Activated T-cell treated with anti-CD3 and anti-CD28 coated beads, Interleukin-2, amount 50 U/mL, for 72 hours (primary cell): ENCODE measurements around the gene MSX2. TPM values are rescaled to one million over a fixed set of nuclear protein-coding genes. Genes with fewer than 3 reads are reported as not detected.
A peak's percentile ranks its signal among the peaks of the same experiment; 100 is the strongest.

ENCODE experiments used
- ATAC-seq, 2 donors: fragments of 150-1000 bp; cut with Tn5 transposase; replicated peaks in 1 of 2; 2 replicates each; pipeline ENCODE4 v1.10.0; 2021; ENCODE audit warnings: moderate library complexity in 2 of 2, mild to moderate bottlenecking in 1 of 2
- DNase-seq, 2 donors: peaks; one replicate each; pipeline ENCODE4 v3.0.0; 2021 to 2022; ENCODE audit warnings: mixed read lengths in 1 of 2
- H3K27ac Mint-ChIP-seq: one replicate; pipeline ENCODE4 v1.8.0; 2022; ENCODE audit warnings: mild to moderate bottlenecking, moderate library complexity, mixed read lengths
- H3K27me3 Mint-ChIP-seq: one replicate; pipeline ENCODE4 v1.8.0; 2022; ENCODE audit warnings: low read depth, mixed read lengths
- H3K36me3 Mint-ChIP-seq, 2 donors: one replicate each; pipeline ENCODE4 v1.8.0; 2022; ENCODE audit warnings: mixed read lengths in 2 of 2, mild to moderate bottlenecking in 1 of 2; ENCODE audit not compliant: insufficient read depth in 2 of 2
- H3K4me1 Mint-ChIP-seq: one replicate; pipeline ENCODE4 v1.8.0; 2022; ENCODE audit warnings: low read depth, mixed read lengths
- H3K4me3 Mint-ChIP-seq, 2 donors: one replicate each; pipeline ENCODE4 v1.8.0; 2022; ENCODE audit warnings: mild to moderate bottlenecking in 2 of 2, mixed read lengths in 2 of 2, moderate library complexity in 2 of 2
- H3K9me3 Mint-ChIP-seq, 2 donors: one replicate each; pipeline ENCODE4 v1.8.0; 2022; ENCODE audit warnings: mixed read lengths in 2 of 2
- total RNA-seq, 2 donors: library from RNA; stranded (reverse); gene quantifications; one replicate each; pipeline ENCODE4 v1.2.3, GENCODE V29; 2022

MSX2 gene
- total RNA-seq = under 1 TPM; 0.28 to 0.38 TPM

DNA sequence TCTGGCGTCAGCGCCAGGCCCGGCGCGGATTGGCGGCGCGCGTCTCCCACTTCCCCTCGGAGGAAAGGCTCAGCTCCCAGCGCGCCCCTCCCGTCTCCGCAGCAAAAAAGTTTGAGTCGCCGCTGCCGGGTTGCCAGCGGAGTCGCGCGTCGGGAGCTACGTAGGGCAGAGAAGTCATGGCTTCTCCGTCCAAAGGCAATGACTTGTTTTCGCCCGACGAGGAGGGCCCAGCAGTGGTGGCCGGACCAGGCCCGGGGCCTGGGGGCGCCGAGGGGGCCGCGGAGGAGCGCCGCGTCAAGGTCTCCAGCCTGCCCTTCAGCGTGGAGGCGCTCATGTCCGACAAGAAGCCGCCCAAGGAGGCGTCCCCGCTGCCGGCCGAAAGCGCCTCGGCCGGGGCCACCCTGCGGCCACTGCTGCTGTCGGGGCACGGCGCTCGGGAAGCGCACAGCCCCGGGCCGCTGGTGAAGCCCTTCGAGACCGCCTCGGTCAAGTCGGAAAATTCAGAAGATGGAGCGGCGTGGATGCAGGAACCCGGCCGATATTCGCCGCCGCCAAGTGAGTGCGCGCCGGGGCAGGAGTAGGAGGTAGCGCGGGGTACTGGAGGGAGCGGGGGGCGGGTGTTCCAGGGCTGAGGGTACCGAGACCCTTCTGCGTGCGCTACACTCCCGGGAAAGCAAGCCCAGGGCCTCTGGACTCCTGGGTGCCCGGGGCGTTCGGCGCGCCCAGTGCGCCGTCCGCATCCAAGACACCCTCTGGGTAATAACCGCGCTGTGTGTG is at the start of gene MSX2:
TSS of gene MSX2 (plus strand) at position 99 of the 777 bp plus-strand sequence. CDS start at position 177, 78 bp downstream.
- ATAC-seq (peak; percentile 91 to 92), DNase-seq (peak; percentile 54)
- Mint-ChIP-seq H3K27me3 (peaks cover 88% of the 10 kb centered on the region), H3K4me1 (peaks cover 10% of the 10 kb centered on the region), H3K9me3 (no peaks in the 10 kb centered on the region), H3K4me3 (peak within 1 kb of the TSS; percentile 77 to 85), H3K36me3 (no peaks in the 10 kb centered on the region), H3K27ac (peak within 1 kb of the TSS; percentile 49)

DNA sequence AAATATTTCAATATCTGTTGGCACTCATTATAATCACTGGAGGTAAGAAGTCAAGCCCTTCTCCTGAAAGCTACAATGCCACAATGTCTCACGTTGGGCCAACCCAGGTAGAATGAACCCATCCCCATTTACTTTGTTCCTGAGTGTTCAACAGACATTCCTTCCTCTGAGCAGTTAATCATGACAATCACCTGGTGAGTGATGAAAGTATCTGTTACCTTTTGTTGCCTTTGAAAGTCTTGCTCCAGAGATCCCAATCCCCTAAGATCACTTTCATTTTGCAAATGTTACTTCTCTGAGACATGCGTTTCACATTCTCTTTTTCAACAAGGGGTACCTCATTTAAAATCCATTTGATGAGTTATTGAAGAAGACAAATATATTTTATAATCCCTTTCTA is 49.3 kb upstream of the MSX2 start:
- Mint-ChIP-seq H3K36me3 (peaks cover 0 to 1% of the 10 kb centered on the region in 2 donors), H3K9me3 (peaks cover 3 to 4% of the 10 kb centered on the region in 2 donors), H3K27me3 (no peaks in the 10 kb centered on the region), H3K4me1 (no peaks in the 10 kb centered on the region), H3K4me3 (no peak overlapping the region), H3K27ac (no peak overlapping the region)
- ATAC-seq = no peak
- DNase-seq = no peak

DNA sequence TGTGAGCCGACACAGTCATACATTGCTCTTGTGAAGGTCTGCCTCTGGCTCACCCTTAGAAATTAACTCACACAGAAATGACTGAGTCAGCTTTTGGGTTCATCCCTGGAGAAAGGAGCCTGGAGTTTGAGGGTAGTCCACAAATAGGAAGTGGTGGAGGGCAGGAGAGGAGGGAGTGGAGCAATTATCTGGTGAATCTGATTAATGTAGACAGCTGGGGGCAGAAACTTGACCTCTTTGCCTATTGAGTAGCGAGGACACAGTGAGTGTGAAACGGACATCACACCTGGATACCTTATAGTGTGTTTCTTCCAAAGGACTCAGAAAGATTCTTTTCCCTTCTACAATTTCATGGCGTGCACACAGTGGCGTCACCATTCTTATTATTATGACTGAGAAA is 48.5 kb upstream of the MSX2 start:
- Mint-ChIP-seq H3K9me3 (peaks cover 3 to 4% of the 10 kb centered on the region in 2 donors), H3K27me3 (no peaks in the 10 kb centered on the region), H3K36me3 (peaks cover 0 to 1% of the 10 kb centered on the region in 2 donors), H3K4me1 (no peaks in the 10 kb centered on the region), H3K4me3 (no peak overlapping the region), H3K27ac (no peak overlapping the region)
- ATAC-seq (no peak), DNase-seq (no peak)

DNA sequence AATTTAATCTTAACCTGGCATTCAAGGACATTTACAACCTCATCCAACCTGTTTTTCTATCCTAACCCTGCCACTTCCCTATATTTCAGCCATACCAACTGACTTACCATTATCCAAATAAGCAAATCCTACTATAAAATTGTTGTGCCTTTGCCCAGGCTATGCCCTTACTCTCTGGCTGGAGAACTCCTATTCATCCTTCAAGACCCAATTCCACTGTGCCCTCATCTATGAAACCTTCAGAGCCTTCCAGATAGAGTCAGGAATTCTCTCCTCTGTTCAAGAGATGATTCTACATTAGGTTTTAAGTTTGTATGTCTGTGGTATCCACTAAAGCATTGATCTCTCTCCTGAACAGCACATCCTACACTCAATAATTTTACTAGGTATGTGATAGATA is 46.3 kb upstream of the MSX2 start:
- ATAC-seq (no peak), DNase-seq (no peak)
- H3K9me3 Mint-ChIP-seq = peaks cover 3 to 4% of the 10 kb centered on the region in 2 donors
- no peaks in the 10 kb centered on the region for H3K36me3 Mint-ChIP-seq
- no peak overlapping the region for H3K27ac Mint-ChIP-seq
- no peak overlapping the region for H3K4me3 Mint-ChIP-seq
- no peaks in the 10 kb centered on the region for H3K27me3 Mint-ChIP-seq
- no peaks in the 10 kb centered on the region for H3K4me1 Mint-ChIP-seq

DNA sequence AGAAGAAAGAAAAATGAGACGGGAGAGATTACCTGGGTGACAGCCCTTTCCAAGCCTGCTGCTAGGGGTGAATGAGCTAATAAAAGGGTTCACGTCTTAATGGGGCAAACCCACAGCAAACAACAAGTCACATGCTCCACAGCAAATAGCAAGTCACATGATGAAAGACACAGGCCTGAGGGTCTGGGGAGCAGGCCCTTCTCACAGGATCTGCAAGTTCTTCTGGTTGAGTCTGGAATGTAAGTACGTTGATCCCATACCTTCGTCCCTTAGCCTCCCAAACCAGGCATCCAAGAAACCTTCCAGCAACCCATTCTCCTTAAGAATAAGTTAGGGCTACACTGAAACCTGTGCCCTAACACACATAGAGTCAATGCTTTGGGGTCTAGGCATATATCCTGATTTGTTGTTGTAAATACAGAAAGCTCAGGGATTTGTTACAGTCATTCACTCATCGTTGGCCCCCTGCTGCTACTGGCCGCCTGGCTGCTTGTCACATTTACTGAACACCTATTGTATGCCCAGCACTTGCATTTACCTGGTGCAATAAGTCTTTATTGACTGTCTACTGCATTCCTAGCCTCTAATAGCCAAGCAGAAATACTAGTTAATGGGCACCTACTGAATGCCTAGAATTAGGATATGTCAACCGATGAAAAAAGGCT is 43.3 kb upstream of the MSX2 start:
- Mint-ChIP-seq H3K27me3 (peaks cover 3% of the 10 kb centered on the region), H3K36me3 (no peaks in the 10 kb centered on the region), H3K27ac (no peak overlapping the region), H3K9me3 (peaks cover 3 to 4% of the 10 kb centered on the region in 2 donors), H3K4me3 (no peak overlapping the region), H3K4me1 (no peaks in the 10 kb centered on the region)
- DNase-seq = no peak
- no peak for ATAC-seq

DNA sequence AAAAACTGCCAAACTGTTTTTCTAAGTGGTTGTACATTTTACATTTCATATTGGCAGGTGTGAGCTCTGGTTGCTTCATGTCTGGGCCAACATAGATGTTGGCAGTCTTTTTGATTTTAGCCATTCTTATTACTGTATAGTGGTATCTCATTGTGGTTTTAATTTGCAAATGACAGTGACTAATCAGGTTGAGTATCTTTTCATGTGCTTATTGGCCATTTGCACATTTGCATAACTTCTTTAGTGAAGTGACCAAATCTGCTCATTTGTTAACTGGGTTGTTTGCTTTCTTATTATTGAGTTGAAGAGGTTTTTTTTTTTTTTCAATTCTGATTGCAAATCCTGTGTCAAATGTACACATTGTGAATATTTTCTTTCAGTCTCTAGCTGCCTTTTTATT is 36.9 kb upstream of the MSX2 start:
- no peak overlapping the region for H3K4me3 Mint-ChIP-seq
- no peak overlapping the region for H3K27ac Mint-ChIP-seq
- no peaks in the 10 kb centered on the region for H3K4me1 Mint-ChIP-seq
- peaks cover 53% of the 10 kb centered on the region for H3K27me3 Mint-ChIP-seq
- no peaks in the 10 kb centered on the region for H3K9me3 Mint-ChIP-seq
- no peaks in the 10 kb centered on the region for H3K36me3 Mint-ChIP-seq
- no peak for ATAC-seq
- DNase-seq = no peak

DNA sequence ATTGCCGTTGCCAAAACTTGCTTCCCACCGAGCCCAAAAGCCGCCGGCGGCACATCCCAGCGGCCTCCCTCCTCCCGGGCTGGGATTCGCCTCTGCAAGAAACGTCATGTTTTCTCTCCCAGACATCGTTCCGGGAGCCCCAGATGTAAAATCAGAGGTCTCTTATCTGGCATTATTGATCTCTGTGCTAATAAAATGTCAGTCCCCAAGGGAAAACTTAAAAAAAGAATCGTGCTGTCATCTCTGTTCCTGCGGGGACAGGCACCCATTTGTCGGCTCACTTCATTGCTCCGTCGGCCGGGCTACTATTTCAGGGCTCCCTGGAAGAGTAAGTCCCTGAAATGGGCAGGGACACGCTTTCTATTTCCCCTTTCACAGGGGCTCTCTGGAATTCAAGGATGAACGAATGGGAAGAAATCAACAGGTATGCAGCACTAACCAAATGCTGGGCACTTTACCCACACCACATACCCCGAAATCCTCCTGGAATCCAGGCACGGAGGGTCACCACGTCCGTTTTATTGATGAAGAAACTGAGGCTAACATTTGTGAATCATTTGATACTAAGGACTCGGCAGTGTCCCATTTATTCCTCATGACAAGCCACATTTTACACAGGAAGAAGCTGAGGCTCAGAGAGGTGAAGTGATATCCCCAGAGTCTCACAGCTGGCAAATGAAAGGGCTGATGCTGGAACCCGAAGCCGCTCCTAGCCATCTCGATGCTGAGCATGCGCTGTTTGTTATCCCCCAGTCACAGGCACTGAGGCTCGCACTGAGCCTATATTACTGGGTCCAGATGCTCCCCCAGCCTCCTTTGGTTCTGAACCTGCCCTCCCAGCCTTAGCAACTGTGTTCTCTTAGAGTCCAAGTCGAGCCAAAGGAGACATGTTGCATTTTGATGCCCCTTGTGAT is 35.7 kb upstream of the MSX2 start:
- H3K27me3 Mint-ChIP-seq = peaks cover 65% of the 10 kb centered on the region
- no peaks in the 10 kb centered on the region for H3K9me3 Mint-ChIP-seq
- H3K27ac Mint-ChIP-seq = no peak overlapping the region
- ATAC-seq (no peak), DNase-seq (no peak)
- no peaks in the 10 kb centered on the region for H3K36me3 Mint-ChIP-seq
- no peak overlapping the region for H3K4me3 Mint-ChIP-seq
- no peaks in the 10 kb centered on the region for H3K4me1 Mint-ChIP-seq

DNA sequence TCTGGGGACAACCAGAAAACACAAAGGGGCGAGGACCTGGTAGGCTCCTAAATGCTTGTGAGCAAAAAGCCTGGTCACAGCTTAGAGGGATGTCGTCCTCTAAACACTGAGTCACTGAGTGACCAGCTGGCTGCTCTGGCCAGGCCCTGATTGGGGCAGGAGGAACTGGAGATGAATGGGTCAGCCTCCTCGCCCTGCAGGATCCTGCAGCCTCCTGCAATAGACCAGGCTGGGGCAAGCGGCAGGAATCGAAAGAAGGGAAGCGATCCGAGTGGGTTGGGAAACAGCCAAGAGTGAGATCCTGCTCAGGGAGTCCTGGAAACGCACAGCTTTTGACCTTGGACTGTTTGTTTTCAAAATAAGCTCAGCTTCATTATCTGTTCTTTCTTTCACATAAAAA is 34.1 kb upstream of the MSX2 start:
- Mint-ChIP-seq H3K9me3 (no peaks in the 10 kb centered on the region), H3K4me1 (no peaks in the 10 kb centered on the region), H3K27me3 (peaks cover 78% of the 10 kb centered on the region), H3K36me3 (no peaks in the 10 kb centered on the region), H3K4me3 (no peak overlapping the region), H3K27ac (no peak overlapping the region)
- DNase-seq (no peak), ATAC-seq (no peak)

DNA sequence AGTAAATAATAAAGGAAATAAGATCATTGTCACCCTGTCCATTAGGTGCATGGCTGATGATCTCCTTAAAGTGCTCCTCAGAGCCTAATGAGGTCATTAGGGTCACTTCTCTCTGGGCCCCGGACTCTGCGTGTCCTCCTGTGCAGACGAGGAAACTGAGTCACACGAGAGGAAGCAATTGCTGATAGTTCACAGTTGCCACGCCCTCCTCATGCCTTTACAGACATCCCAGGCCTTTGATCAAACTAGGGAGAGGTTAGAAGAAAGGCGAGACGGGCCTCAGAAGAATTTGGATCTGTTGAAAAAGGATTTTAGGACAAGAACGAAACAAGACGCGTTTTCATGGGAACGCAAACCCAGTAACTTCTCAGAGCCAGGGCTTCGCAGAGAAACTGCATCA is 32.0 kb upstream of the MSX2 start:
- H3K4me3 Mint-ChIP-seq = peak overlapping the region; percentile 24 to 43
- no peak for DNase-seq
- no peak overlapping the region for H3K27ac Mint-ChIP-seq
- no peaks in the 10 kb centered on the region for H3K9me3 Mint-ChIP-seq
- H3K4me1 Mint-ChIP-seq = no peaks in the 10 kb centered on the region
- H3K36me3 Mint-ChIP-seq = no peaks in the 10 kb centered on the region
- peaks cover 65% of the 10 kb centered on the region for H3K27me3 Mint-ChIP-seq
- ATAC-seq = no peak

DNA sequence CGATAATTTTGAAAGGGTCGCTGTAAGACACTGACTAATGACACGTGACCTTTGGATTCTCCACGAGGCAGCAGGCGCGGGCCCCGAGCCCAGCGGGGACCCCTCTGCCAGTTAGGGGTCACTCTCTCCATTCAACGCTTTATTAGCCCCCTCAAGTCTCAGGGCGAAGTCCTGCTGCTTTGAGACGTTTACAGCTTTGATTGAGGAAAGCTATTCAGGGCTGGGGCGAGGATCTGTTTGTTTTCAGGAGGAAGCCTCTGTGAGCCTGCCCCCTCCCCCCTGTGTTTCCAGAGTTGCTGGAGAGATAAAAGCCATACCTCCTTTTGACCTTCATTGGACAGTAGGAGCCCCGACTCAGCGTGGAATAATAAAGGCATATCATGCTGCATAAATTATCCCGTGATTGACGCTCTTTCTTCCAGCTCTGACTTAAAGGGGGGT is 31.4 kb upstream of the MSX2 start:
- H3K36me3 Mint-ChIP-seq = no peaks in the 10 kb centered on the region
- H3K9me3 Mint-ChIP-seq = no peaks in the 10 kb centered on the region
- no peaks in the 10 kb centered on the region for H3K4me1 Mint-ChIP-seq
- H3K4me3 Mint-ChIP-seq = peak overlapping the region; percentile 22 to 43
- DNase-seq = no peak
- no peak overlapping the region for H3K27ac Mint-ChIP-seq
- ATAC-seq = no peak
- peaks cover 58% of the 10 kb centered on the region for H3K27me3 Mint-ChIP-seq

DNA sequence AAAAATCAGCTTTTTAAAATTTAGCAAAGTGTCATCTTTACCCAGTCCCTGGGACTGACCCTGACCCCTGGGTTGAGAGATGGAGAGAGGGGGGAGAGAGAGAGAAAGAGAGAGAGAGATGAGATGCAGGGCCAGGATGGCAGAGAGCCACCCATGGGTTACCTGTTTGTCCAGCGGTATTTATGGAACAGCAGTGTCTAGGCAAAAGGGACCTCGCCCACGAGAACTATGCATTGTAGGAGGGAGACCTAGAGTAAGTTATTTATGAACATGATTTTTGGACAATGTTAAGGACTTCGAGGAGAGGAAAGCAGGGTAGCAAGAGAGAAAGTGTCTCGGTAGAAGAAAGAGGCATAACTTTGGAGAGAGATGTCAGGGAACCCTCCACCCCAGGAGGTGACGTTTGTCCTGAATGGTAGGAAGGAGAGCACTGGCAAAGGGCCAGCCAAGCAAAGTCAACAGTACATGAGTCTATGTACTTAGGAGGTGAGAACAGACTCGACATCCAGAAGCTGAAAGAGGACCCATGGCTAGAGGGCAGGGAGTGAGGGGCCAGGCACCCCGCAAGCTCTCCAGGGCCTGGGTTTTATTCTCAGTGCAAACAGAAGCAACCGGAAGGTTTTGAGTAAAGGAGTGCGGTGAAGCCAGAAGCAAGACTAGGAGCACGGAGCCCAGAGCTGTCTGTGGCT is 30.5 kb upstream of the MSX2 start:
- H3K27ac Mint-ChIP-seq = no peak overlapping the region
- H3K4me1 Mint-ChIP-seq = no peaks in the 10 kb centered on the region
- peaks cover 50% of the 10 kb centered on the region for H3K27me3 Mint-ChIP-seq
- H3K9me3 Mint-ChIP-seq = no peaks in the 10 kb centered on the region
- H3K4me3 Mint-ChIP-seq = no peak overlapping the region
- H3K36me3 Mint-ChIP-seq = no peaks in the 10 kb centered on the region
- ATAC-seq = no peak
- DNase-seq = no peak

DNA sequence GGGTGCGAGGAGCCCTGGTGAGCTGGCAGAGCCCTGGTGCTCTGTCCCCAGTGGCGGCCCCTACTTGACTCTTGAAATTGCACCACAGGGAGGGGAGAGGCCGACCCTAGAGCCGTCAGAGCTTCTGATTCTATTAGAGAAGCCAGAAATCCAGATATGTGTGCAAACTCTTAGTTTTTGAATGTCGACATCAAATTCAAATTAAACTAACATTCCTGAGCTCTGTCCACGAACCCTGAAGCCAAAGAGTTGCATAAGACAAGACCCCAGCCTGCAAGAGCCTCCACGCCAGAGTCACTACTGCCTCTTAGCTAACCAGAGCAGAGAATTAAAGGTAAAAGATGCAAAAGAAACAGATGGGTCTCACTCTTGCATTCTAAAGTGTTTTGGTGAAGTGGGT is 29.8 kb upstream of the MSX2 start:
- ATAC-seq (no peak), DNase-seq (no peak)
- Mint-ChIP-seq H3K9me3 (no peaks in the 10 kb centered on the region), H3K4me1 (no peaks in the 10 kb centered on the region), H3K4me3 (no peak overlapping the region), H3K27me3 (peaks cover 42% of the 10 kb centered on the region), H3K36me3 (no peaks in the 10 kb centered on the region), H3K27ac (no peak overlapping the region)
